ENCODE measurements around the gene MSANTD1. TPM values are rescaled to one million over a fixed set of nuclear protein-coding genes. Genes with fewer than 3 reads are reported as not detected.

The MSANTD1 gene
- total and polyA plus RNA-seq, 2 of the 8 experiments (the other 6 are each of a cell fraction or from before 2014, with no cell fraction given): 0.23 to 0.45 TPM

GRCh38 chr4:3217771-3218170 is 31.2 kb upstream of the MSANTD1 start (continued):
- no peak for TF ChIP-seq CHD7 (IDR thresholded peaks at IDR 0.05; ENCODE audit: insufficient replicate concordance, low read length)
- no peak for TF ChIP-seq SP2 (IDR thresholded peaks at IDR 0.05; ENCODE audit: low read length)
- no peak for TF ChIP-seq POLR2A (IDR thresholded peaks at IDR 0.05; ENCODE audit: control extremely low read depth in 1 of 2, low read depth in 2 of 2, low read length in 2 of 2)
- TF ChIP-seq KDM1A (IDR thresholded peaks at IDR 0.05; ENCODE audit: borderline replicate concordance, low read length): no peak
- no peak for TF ChIP-seq TAF1 (IDR thresholded peaks at IDR 0.05; ENCODE audit: low read depth, low read length)
- TF ChIP-seq KDM4A (IDR thresholded peaks at IDR 0.05; ENCODE audit: low read depth, low read length, severe bottlenecking): no peak
- no peak for TF ChIP-seq EGR1 (IDR thresholded peaks at IDR 0.05; ENCODE audit: borderline replicate concordance, low read depth, low read length)
- no peak for TF ChIP-seq SIX5 (IDR thresholded peaks at IDR 0.05; ENCODE audit: low read depth, low read length)
- no peak for TF ChIP-seq SIRT6 (IDR thresholded peaks at IDR 0.05; ENCODE audit: low read length)

Data from H1 (cell line).